ENCODE results near the gene CCDC152. TPM values are rescaled to one million over a fixed set of nuclear protein-coding genes. Genes with fewer than 3 reads are reported as not detected.

The CCDC152 gene
- polyA plus RNA-seq, 1 donor (not counting 4 experiments of a cell fraction or from before 2014, with no cell fraction given), result 0.71 TPM

GRCh38 chr5:42828671-42829070, 72.1 kb downstream of the CCDC152 start:
- no peak for TF ChIP-seq EZH2 (IDR thresholded peaks at IDR 0.05; ENCODE audit: low read length)
- TF ChIP-seq CTCF (optimal IDR thresholded peaks at IDR 0.05 in 1 of 3, IDR thresholded peaks at IDR 0.05 in 1 of 3, conservative IDR thresholded peaks at IDR 0.05 in 1 of 3; ENCODE audit: extremely low read depth in 1 of 3, insufficient read depth in 2 of 3, low read length in 3 of 3), result no peak
- FAIRE-seq (no peak), DNase-seq (ENCODE audit: low read depth, low spot score) (no peak)
- Histone ChIP-seq H4K20me1 (ENCODE audit: control insufficient read depth, extremely low read depth, insufficient read depth, low read length) (no peaks in the 10 kb centered on the region), H3K9me3 (ENCODE audit: control insufficient read depth, low read depth, low read length) (no peaks in the 10 kb centered on the region), H3K79me2 (ENCODE audit: control insufficient read depth, insufficient read depth, low read length) (no peaks in the 10 kb centered on the region), H3K4me2 (ENCODE audit: control insufficient read depth, extremely low read depth, insufficient read depth, low read depth, low read length) (no peak overlapping the region), H2AFZ (ENCODE audit: control insufficient read depth, low read length) (no peak overlapping the region), H3K4me3 (ENCODE audit: control insufficient read depth in 2 of 3, extremely low read depth in 1 of 3, insufficient read depth in 2 of 3, low read depth in 1 of 3, low read length in 3 of 3) (no peak overlapping the region), H3K27ac (ENCODE audit: control insufficient read depth, insufficient read depth, low read length) (no peak overlapping the region), H3K27me3 (ENCODE audit: control insufficient read depth, extremely low read depth, insufficient read depth, low read length) (peaks cover 2% of the 10 kb centered on the region), H3K4me1 (ENCODE audit: control insufficient read depth, extremely low read depth, insufficient read depth, low read length) (no peaks in the 10 kb centered on the region), H3K36me3 (ENCODE audit: control insufficient read depth in 2 of 2, extremely low read depth in 1 of 2, insufficient read depth in 2 of 2, low read length in 2 of 2) (no peaks in the 10 kb centered on the region), H3K9ac (ENCODE audit: control insufficient read depth, extremely low read depth, insufficient read depth, low read length) (no peak overlapping the region), H3K9me1 (ENCODE audit: control insufficient read depth, extremely low read depth, insufficient read depth, low read length) (no peaks in the 10 kb centered on the region)
- dilution Hi-C loops (cut with MboI; ENCODE audit: extremely low pct_ligation_motif_present, low sequenced_read_pairs), result no loop called here

GRCh38 chr5:42830924-42831323, 74.3 kb downstream of the CCDC152 start:
- Histone ChIP-seq H3K4me2 (ENCODE audit: control insufficient read depth, extremely low read depth, insufficient read depth, low read depth, low read length) (no peak overlapping the region), H3K9ac (ENCODE audit: control insufficient read depth, extremely low read depth, insufficient read depth, low read length) (no peak overlapping the region), H3K36me3 (ENCODE audit: control insufficient read depth in 2 of 2, extremely low read depth in 1 of 2, insufficient read depth in 2 of 2, low read length in 2 of 2) (no peaks in the 10 kb centered on the region), H3K4me3 (ENCODE audit: control insufficient read depth in 2 of 3, extremely low read depth in 1 of 3, insufficient read depth in 2 of 3, low read depth in 1 of 3, low read length in 3 of 3) (no peak overlapping the region), H2AFZ (ENCODE audit: control insufficient read depth, low read length) (no peak overlapping the region), H3K4me1 (ENCODE audit: control insufficient read depth, extremely low read depth, insufficient read depth, low read length) (no peaks in the 10 kb centered on the region), H3K9me1 (ENCODE audit: control insufficient read depth, extremely low read depth, insufficient read depth, low read length) (no peaks in the 10 kb centered on the region), H3K27me3 (ENCODE audit: control insufficient read depth, extremely low read depth, insufficient read depth, low read length) (no peaks in the 10 kb centered on the region), H3K9me3 (ENCODE audit: control insufficient read depth, low read depth, low read length) (no peaks in the 10 kb centered on the region), H3K79me2 (ENCODE audit: control insufficient read depth, insufficient read depth, low read length) (no peaks in the 10 kb centered on the region), H3K27ac (ENCODE audit: control insufficient read depth, insufficient read depth, low read length) (no peak overlapping the region), H4K20me1 (ENCODE audit: control insufficient read depth, extremely low read depth, insufficient read depth, low read length) (no peaks in the 10 kb centered on the region)
- DNase-seq (ENCODE audit: low read depth, low spot score), result no peak
- dilution Hi-C loops (cut with MboI; ENCODE audit: extremely low pct_ligation_motif_present, low sequenced_read_pairs), result no loop called here
- TF ChIP-seq EZH2 (IDR thresholded peaks at IDR 0.05; ENCODE audit: low read length), result no peak
- TF ChIP-seq CTCF (optimal IDR thresholded peaks at IDR 0.05 in 1 of 3, IDR thresholded peaks at IDR 0.05 in 1 of 3, conservative IDR thresholded peaks at IDR 0.05 in 1 of 3; ENCODE audit: extremely low read depth in 1 of 3, insufficient read depth in 2 of 3, low read length in 3 of 3), result no peak
- FAIRE-seq, result no peak
